Astrocyte (in vitro differentiated cells and primary cell): ENCODE measurements around the gene HLA-G. TPM values are rescaled to one million over a fixed set of nuclear protein-coding genes. Genes with fewer than 3 reads are reported as not detected.

Experiments used
- DNase-seq: peaks from one replicate; pipeline ENCODE4 v3.0.0-alpha.2; 2010; ENCODE audit warnings: low read depth
- FAIRE-seq: peaks from 2 replicates; lab custom pipeline; 2011; peaks lifted over from hg19 to GRCh38; lab: Jason Lieb, UNC
- H2AFZ ChIP-seq: 2 replicates; pipeline ENCODE4 v1.6.0; 2012; ENCODE audit warnings: low read depth, low read length, inconsistent platforms
- H3K27ac ChIP-seq: 2 replicates; pipeline ENCODE4 v1.5.1; 2011; ENCODE audit warnings: low read depth, low read length, inconsistent platforms
- H3K27me3 ChIP-seq: 2 replicates; pipeline ENCODE4 v1.6.0; 2011; ENCODE audit warnings: low read length, inconsistent platforms; ENCODE audit not compliant: insufficient read depth
- H3K36me3 ChIP-seq: 2 replicates; pipeline ENCODE4 v1.5.1; 2011; ENCODE audit warnings: low read length, inconsistent platforms; ENCODE audit not compliant: insufficient read depth
- H3K4me1 ChIP-seq: 2 replicates; pipeline ENCODE4 v1.5.1; 2011; ENCODE audit warnings: low read length, inconsistent platforms; ENCODE audit not compliant: insufficient read depth
- H3K4me2 ChIP-seq: 2 replicates; pipeline ENCODE4 v1.6.0; 2012; ENCODE audit warnings: low read length, inconsistent platforms
- H3K4me3 ChIP-seq: 2 replicates; pipeline ENCODE4 v1.5.1; 2011; ENCODE audit warnings: low read depth, mild to moderate bottlenecking, low read length, inconsistent platforms; ENCODE audit not compliant: insufficient read depth
- H3K79me2 ChIP-seq: 2 replicates; pipeline ENCODE4 v1.6.0; 2012; ENCODE audit warnings: mild to moderate bottlenecking, low read length, inconsistent platforms; ENCODE audit not compliant: insufficient read depth
- H3K9ac ChIP-seq: 2 replicates; pipeline ENCODE4 v1.6.0; 2012; ENCODE audit warnings: mild to moderate bottlenecking, low read length, inconsistent platforms
- H3K9me3 ChIP-seq: 2 replicates; pipeline ENCODE4 v1.5.1; 2012; ENCODE audit warnings: low read depth, mild to moderate bottlenecking, low read length, inconsistent platforms; ENCODE audit not compliant: insufficient read depth
- H4K20me1 ChIP-seq: 2 replicates; pipeline ENCODE4 v1.6.0; 2012; ENCODE audit warnings: low read length, inconsistent platforms; ENCODE audit not compliant: insufficient read depth
- H3K27ac Mint-ChIP-seq: one replicate; pipeline ENCODE4 v1.8.0; 2021; ENCODE audit warnings: mild to moderate bottlenecking, mixed read lengths; ENCODE audit not compliant: unreplicated experiment
- H3K27me3 Mint-ChIP-seq: one replicate; pipeline ENCODE4 v1.8.0; 2021; ENCODE audit warnings: low read depth, mixed read lengths; ENCODE audit not compliant: unreplicated experiment
- H3K36me3 Mint-ChIP-seq: one replicate; pipeline ENCODE4 v1.8.0; 2021; ENCODE audit warnings: low read depth, mixed read lengths; ENCODE audit not compliant: unreplicated experiment
- H3K4me1 Mint-ChIP-seq: one replicate; pipeline ENCODE4 v1.8.0; 2021; ENCODE audit warnings: low read depth, mixed read lengths; ENCODE audit not compliant: unreplicated experiment
- H3K4me3 Mint-ChIP-seq: one replicate; pipeline ENCODE4 v1.8.0; 2021; ENCODE audit warnings: mild to moderate bottlenecking, moderate library complexity, mixed read lengths; ENCODE audit not compliant: unreplicated experiment
- H3K9me3 Mint-ChIP-seq: one replicate; pipeline ENCODE4 v1.8.0; 2021; ENCODE audit warnings: mild to moderate bottlenecking, mixed read lengths; ENCODE audit not compliant: unreplicated experiment
- CTCF ChIP-seq: IDR thresholded peaks from 2 replicates; pipeline ENCODE4 v1.5.1; 2011; ENCODE audit warnings: low read depth, mild to moderate bottlenecking, inconsistent platforms, low read length, moderate library complexity; ENCODE audit not compliant: insufficient read depth
- EZH2 ChIP-seq: IDR thresholded peaks from 2 replicates; pipeline ENCODE4 v1.6.1; 2012; ENCODE audit warnings: mild to moderate bottlenecking, low read length, inconsistent platforms; ENCODE audit not compliant: insufficient read depth
- total RNA-seq: library from RNA; stranded (reverse); gene quantifications from 2 replicates; pipeline ENCODE4 v1.2.1, GENCODE V29; 2021

The HLA-G gene
- total RNA-seq, 1 donor from 2014 or later = 0.79 TPM

- DNase-seq (no peak), FAIRE-seq (no peak)
- H3K79me2 ChIP-seq = no peaks in the 10 kb centered on the region
- no peak overlapping the region for H3K4me3 Mint-ChIP-seq
- no peak overlapping the region for H3K27ac ChIP-seq
- peaks cover 4% of the 10 kb centered on the region for H3K9me3 Mint-ChIP-seq
- H3K4me3 ChIP-seq = no peak overlapping the region
- H3K27ac Mint-ChIP-seq = no peak overlapping the region
- no peaks in the 10 kb centered on the region for H3K27me3 ChIP-seq
- no peak overlapping the region for H2AFZ ChIP-seq
- no peaks in the 10 kb centered on the region for H3K4me1 ChIP-seq
- peaks cover 27% of the 10 kb centered on the region for H3K27me3 Mint-ChIP-seq
- no peak for TF ChIP-seq CTCF
- TF ChIP-seq EZH2 = no peak
- H3K36me3 ChIP-seq = no peaks in the 10 kb centered on the region
- no peak overlapping the region for H3K4me2 ChIP-seq
- H3K9ac ChIP-seq = no peak overlapping the region
- no peaks in the 10 kb centered on the region for H3K9me3 ChIP-seq
- no peaks in the 10 kb centered on the region for H3K36me3 Mint-ChIP-seq
- no peaks in the 10 kb centered on the region for H3K4me1 Mint-ChIP-seq
- no peaks in the 10 kb centered on the region for H4K20me1 ChIP-seq
Observed at GRCh38 chr6:29841030-29841429, 13.4 kb downstream of the HLA-G start.

GRCh38 chr6:29845405-29846006 is 17.9 kb downstream of the HLA-G start:
- H3K4me3 ChIP-seq = no peak overlapping the region
- no peaks in the 10 kb centered on the region for H4K20me1 ChIP-seq
- no peaks in the 10 kb centered on the region for H3K36me3 ChIP-seq
- no peaks in the 10 kb centered on the region for H3K36me3 Mint-ChIP-seq
- H3K4me2 ChIP-seq = no peak overlapping the region
- no peaks in the 10 kb centered on the region for H3K79me2 ChIP-seq
- H3K4me1 Mint-ChIP-seq = no peaks in the 10 kb centered on the region
- H3K9me3 Mint-ChIP-seq = peaks cover 4% of the 10 kb centered on the region
- DNase-seq = no peak
- no peak for TF ChIP-seq CTCF
- TF ChIP-seq EZH2 = no peak
- no peaks in the 10 kb centered on the region for H3K4me1 ChIP-seq
- no peak overlapping the region for H3K27ac Mint-ChIP-seq
- peaks cover 19% of the 10 kb centered on the region for H3K27me3 ChIP-seq
- H2AFZ ChIP-seq = no peak overlapping the region
- FAIRE-seq = no peak
- H3K9me3 ChIP-seq = peaks cover 2% of the 10 kb centered on the region
- peaks cover 18% of the 10 kb centered on the region for H3K27me3 Mint-ChIP-seq
- H3K9ac ChIP-seq = no peak overlapping the region
- H3K4me3 Mint-ChIP-seq = no peak overlapping the region
- no peak overlapping the region for H3K27ac ChIP-seq

GRCh38 chr6:29847871-29848630 is 20.4 kb downstream of the HLA-G start:
- DNase-seq (peak; percentile 18), FAIRE-seq (no peak)
- Histone ChIP-seq H3K79me2 (no peaks in the 10 kb centered on the region), H3K36me3 (no peaks in the 10 kb centered on the region), H3K4me2 (no peak overlapping the region), H3K27me3 (peaks cover 36% of the 10 kb centered on the region), H2AFZ (no peak overlapping the region), H4K20me1 (no peaks in the 10 kb centered on the region), H3K9ac (no peak overlapping the region), H3K27ac (no peak overlapping the region), H3K4me1 (no peaks in the 10 kb centered on the region), H3K9me3 (peaks cover 2% of the 10 kb centered on the region), H3K4me3 (no peak overlapping the region)
- Mint-ChIP-seq H3K27me3 (peaks cover 41% of the 10 kb centered on the region), H3K9me3 (peaks cover 6% of the 10 kb centered on the region), H3K36me3 (no peaks in the 10 kb centered on the region), H3K4me1 (no peaks in the 10 kb centered on the region), H3K27ac (no peak overlapping the region), H3K4me3 (no peak overlapping the region)
- TF ChIP-seq CTCF = peak; percentile 86
- no peak for TF ChIP-seq EZH2
